ENCODE measurements around the gene PPP6R3.

DNA sequence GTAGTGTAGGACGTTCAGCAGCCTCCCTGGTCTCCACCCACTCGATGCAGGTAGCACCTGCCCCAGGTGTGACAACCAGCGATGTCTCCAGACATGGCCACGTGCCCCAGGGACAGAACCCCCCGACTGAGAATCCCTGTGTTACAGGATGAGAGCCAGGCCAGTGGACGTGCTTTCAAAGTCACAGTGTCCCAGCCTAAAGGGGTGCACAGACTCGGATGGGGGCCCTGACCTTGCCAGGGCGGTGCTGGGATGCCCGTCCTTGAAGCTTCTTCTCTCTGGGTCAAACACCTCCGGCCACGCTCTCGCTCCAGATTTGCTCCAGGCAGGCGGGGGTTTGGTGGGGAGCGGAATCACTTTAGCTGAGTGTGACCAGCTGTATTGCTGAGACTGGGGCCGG is 200.5 kb downstream of the PPP6R3 start:
- TF ChIP-seq ZSCAN31 (CRISPR knock-in tag; IDR thresholded peaks at IDR 0.05; ENCODE audit: low read depth): no peak
- TF ChIP-seq, protein P1, sequence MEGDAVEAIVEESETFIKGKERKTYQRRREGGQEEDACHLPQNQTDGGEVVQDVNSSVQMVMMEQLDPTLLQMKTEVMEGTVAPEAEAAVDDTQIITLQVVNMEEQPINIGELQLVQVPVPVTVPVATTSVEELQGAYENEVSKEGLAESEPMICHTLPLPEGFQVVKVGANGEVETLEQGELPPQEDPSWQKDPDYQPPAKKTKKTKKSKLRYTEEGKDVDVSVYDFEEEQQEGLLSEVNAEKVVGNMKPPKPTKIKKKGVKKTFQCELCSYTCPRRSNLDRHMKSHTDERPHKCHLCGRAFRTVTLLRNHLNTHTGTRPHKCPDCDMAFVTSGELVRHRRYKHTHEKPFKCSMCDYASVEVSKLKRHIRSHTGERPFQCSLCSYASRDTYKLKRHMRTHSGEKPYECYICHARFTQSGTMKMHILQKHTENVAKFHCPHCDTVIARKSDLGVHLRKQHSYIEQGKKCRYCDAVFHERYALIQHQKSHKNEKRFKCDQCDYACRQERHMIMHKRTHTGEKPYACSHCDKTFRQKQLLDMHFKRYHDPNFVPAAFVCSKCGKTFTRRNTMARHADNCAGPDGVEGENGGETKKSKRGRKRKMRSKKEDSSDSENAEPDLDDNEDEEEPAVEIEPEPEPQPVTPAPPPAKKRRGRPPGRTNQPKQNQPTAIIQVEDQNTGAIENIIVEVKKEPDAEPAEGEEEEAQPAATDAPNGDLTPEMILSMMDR (CRISPR knock-in tag; IDR thresholded peaks at IDR 0.05): no peak
- TF ChIP-seq, protein P2, sequence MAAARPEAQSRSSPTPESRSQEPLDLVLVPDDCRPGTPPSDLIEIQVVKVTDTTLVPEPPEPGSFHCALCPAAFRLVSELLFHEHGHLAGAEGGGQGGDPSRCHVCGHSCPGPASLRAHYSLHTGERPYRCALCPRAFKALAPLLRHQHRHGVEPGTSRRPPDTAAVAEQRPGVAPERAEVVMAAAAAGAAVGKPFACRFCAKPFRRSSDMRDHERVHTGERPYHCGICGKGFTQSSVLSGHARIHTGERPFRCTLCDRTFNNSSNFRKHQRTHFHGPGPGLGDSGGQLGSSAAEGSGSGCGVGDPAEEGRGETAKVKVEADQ (CRISPR knock-in tag; IDR thresholded peaks at IDR 0.05; ENCODE audit: borderline replicate concordance): no peak
